DND-41 (cell line): ENCODE measurements around the gene ABLIM2.

Experiments used
- EZH2 ChIP-seq: IDR thresholded peaks from 3 replicates; pipeline ENCODE4 v1.6.1; 2012; ENCODE audit warnings: borderline replicate concordance, low read depth, mild to moderate bottlenecking, moderate library complexity, low read length, inconsistent platforms; ENCODE audit not compliant: severe bottlenecking
- TF ChIP-seq, protein P1 (sequence below): IDR thresholded peaks from 2 replicates; pipeline ENCODE4 v1.5.1; 2012; ENCODE audit warnings: borderline replicate concordance, low read length, moderate library complexity, mild to moderate bottlenecking; ENCODE audit not compliant: poor library complexity, severe bottlenecking; ENCODE audit errors: extremely low read depth

GRCh38 chr4:7971881-7972500, 186.6 kb downstream of the ABLIM2 start:
- TF ChIP-seq, protein P1, sequence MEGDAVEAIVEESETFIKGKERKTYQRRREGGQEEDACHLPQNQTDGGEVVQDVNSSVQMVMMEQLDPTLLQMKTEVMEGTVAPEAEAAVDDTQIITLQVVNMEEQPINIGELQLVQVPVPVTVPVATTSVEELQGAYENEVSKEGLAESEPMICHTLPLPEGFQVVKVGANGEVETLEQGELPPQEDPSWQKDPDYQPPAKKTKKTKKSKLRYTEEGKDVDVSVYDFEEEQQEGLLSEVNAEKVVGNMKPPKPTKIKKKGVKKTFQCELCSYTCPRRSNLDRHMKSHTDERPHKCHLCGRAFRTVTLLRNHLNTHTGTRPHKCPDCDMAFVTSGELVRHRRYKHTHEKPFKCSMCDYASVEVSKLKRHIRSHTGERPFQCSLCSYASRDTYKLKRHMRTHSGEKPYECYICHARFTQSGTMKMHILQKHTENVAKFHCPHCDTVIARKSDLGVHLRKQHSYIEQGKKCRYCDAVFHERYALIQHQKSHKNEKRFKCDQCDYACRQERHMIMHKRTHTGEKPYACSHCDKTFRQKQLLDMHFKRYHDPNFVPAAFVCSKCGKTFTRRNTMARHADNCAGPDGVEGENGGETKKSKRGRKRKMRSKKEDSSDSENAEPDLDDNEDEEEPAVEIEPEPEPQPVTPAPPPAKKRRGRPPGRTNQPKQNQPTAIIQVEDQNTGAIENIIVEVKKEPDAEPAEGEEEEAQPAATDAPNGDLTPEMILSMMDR: no peak
- TF ChIP-seq EZH2: no peak
